Activated CD4-positive, CD25-positive, alpha-beta regulatory T cell treated with anti-CD3 and anti-CD28 coated beads, Interleukin-2, amount 50 U/mL, for 16 hours (primary cell): Measurements from ENCODE around the gene ADARB2.

ENCODE experiments used
- DNase-seq: peaks from one replicate; pipeline ENCODE4 v3.0.0-alpha.2; 2020; ENCODE audit warnings: low read depth, low spot score

ADARB2 gene

DNA sequence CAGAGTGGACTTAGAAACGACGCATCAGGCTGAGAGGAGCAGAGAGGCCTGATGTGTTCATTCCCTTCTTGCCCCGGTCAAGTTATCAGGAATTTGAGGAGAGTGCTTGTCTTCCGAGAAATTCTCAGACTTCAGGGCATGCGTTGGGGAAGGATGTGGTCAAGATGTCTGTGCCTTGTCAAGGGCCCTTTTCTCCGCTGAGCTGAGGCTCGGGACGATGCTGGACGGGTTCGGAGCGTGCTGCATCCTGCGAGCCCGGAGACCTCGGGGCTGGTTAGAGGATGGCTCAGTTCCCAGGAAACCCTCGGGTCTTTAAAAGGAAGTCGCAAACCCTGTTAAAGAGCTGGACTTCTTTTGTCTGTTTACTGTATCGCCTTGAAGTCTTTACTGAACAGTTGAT lies 325.4 kb downstream of the ADARB2 start:
- DNase-seq = no peak

GRCh38 chr10:1411451-1411850 lies 325.9 kb downstream of the ADARB2 start:
- no peak for DNase-seq

DNA sequence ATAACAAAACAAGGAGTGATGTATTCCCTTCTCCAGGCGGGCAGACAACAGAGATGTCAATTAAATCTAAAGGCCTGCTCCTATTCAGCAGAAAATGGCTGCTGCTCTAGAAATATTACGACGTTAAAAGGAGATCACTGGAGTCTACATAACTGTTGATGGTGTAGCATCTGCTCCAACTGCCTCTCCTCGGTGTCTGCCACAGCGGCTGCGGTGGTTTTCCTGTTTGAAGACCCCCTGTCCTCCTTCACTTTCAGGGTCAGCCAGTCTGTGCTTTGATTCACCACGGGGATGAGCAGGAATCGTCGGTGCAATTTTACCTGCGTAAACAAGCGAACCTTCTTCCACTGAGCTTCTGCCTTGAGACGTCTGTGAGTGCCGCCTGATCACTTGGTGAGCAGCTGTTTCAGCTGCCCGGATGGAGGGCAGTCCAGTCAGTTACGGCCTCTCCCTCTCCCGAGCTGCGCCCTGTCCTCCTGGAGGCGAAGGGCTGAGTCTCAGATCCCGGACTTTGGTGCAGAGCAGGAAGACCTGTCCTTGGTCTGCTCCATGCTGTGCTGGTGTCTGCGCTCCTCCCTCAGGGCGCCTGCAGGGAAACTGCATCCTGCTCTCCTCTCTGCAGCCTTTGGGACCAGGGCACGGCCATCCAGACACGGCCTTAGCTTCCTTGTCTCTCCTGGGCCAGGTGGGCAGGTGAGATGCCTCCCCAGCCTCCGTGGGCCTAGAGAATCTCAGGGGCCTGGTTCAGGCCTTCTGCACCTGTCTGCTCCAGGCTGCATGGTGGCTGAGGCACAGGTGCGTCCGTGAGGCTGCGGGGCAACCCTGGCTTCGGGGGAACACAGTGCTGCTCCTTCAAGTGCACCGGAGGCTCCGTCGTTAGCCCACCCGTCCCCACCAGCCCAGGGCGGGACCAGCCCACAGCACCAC lies 326.6 kb downstream of the ADARB2 start:
- no peak for DNase-seq

DNA sequence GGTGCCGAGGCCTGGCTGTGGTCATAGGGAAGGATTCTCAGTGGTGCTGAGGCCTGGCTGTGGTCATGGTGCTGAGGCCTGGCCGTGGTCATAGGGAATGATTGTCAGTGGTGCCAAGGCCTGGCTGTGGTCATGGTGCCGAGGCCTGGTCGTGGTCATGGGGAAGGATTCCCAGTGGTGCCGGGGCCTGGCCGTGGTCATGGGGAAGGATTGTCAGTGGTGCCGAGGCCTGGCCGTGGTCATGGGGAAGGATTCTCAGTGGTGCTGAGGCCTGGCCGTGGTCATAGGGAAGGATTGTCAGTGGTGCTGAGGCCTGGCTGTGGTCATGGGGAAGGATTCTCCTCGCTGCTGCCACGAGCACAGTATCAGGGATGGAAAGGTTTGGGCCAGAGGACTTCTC lies 327.3 kb downstream of the ADARB2 start:
- no peak for DNase-seq

DNA sequence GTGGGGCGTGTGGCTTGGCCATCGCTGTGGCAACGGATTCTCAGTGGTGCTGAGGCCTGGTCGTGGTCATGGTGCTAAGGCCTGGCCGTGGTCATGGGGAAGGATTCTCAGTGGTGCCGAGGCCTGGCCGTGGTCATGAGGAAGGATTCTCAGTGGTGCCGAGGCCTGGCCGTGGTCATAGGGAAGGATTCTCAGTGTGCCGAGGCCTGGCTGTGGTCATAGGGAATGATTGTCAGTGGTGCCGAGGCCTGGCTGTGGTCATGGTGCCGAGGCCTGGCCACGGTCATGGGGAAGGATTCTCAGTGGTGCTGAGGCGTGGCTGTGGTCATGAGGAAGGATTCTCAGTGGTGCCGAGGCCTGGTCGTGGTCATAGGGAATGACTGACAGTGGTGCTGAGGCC lies 327.9 kb downstream of the ADARB2 start:
- DNase-seq = no peak

GRCh38 chr10:1408651-1409367 lies 328.5 kb downstream of the ADARB2 start:
- DNase-seq = no peak

GRCh38 chr10:1406967-1407945 lies 330.1 kb downstream of the ADARB2 start:
- DNase-seq = no peak

DNA sequence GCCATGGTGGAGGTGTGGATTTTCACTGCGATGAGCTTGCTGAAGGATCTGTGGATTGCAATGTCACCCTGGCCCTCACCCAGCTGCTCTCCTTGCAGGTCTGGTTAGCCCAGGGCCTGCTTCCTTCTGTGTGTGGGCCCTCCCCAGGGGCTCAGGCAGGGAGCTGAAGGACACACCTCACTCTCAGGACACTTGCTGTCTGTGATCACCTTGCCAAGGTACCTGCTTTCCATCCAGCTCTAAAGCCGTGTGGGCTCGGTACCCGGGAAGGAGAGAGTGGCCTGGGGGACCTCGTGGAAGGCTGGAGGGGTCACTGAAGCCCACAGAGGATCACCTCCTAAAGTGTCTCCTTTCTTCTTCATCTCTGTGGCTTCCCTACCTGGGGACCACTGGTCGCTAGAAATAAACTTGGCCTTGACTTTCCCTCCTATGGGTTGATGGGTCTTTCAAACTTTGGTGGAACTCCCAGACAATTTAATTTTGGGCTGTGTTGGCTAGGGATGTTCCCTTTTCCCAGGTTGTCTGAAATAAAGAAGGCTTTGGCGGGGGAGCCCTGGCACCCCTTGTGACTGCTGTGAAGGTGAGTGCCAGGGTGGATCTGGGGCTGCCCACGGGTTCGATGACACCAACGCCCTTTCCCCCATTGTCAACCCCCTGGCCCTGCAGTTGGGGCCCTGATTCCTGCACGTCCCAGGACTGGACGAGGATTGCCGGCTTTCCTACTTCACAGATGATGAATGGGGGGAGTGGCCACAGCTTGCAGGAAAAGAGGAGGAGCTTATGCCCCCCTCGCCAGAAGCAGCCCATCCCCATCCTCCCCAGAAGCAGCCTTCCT lies 331.0 kb downstream of the ADARB2 start:
- DNase-seq = no peak

GRCh38 chr10:1404323-1405260 lies 332.7 kb downstream of the ADARB2 start:
- no peak for DNase-seq

DNA sequence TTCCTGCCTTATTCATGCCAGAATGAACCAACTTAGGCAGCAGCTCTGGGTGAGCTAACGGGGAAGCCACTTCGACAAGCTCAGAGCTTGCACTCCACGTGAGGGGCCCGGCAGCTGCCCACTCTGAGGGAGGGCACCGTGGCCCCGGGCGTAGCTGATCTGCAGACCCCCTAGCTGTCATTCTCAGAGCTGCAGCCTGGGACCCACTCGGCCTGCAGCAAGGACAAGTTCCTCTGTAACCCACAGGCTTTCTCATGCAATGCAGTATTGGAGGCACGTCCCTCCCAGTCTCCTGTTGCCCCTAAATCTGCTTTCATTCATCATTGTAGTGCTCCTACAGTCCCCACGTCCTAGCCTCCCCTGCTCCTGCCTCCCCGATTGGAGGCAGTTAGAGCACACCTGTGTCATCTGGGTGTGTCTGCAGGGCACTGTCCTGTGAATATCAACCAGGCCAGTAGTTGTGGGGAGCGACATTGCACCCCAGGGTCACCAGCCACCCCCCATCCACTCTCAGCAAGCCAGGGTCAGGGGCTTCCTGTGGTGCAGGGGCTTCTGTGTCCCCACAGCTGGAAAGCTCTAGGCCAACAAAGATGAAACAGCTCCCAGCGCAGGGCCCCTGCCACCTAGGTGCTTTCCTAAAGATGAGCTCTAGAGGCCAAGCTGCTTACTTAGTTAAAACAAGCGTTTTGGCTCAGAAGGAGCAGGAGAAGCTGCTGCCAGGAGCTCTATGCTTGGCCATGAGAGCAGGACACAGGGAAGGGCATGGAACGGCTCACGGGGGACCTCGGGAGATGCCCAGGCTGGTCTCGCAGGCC lies 333.6 kb downstream of the ADARB2 start:
- DNase-seq = no peak

- DNase-seq = no peak
These were observed 334.4 kb downstream of the ADARB2 start for GRCh38 chr10:1402816-1403507.

GRCh38 chr10:1402016-1402770 lies 335.1 kb downstream of the ADARB2 start:
- no peak for DNase-seq

- DNase-seq = no peak
These were observed 336.0 kb downstream of the ADARB2 start for GRCh38 chr10:1401071-1401965.

DNA sequence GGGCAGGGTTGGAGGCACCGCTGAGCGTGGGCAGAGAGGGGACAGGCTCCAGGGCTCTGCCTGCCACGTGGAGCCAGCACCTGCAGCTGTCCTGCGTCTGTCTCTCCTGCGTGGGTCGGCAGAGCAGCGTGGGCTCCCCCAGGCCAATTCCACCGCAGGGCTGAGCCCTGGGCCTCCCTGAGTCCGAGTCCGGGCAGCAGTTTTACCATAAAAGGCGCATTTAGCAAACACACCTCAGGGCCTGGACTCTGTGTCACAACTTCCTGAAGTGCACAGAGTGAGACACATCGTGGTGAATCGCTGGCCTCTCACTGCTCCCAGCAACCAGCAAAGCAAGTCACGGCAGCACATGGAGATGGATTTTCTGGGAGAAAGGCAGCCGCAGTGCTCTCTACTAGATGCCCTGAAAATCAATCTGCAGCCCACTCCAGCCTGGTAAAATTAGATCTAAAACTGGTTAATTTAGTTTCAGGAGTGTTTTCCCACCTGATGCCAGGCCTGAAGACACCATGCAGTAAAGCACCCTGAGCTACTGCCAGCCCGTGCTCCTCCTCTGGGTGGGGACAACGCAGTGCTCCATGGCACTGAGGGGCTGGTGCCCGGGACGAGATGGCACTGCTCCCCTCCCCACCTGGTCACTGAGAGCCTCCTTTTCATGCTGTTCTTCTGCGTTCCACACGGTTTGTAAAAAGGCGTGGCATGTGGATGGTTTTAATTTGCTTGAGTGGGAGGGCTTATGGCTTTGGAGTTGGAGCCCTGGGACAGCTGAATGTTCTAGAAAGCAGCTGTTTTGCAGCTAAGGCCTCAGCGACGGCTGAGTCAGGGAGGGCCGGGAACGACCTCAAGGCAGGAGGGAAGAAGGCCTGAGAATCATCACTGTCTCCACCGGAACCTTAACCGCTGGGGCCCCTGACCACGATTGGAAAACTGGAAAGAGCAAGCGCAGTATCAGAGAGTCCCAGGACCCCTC lies 336.9 kb downstream of the ADARB2 start:
- DNase-seq = no peak

GRCh38 chr10:1399431-1400100 lies 337.8 kb downstream of the ADARB2 start:
- DNase-seq = no peak
